Activated CD4-positive, alpha-beta memory T cell treated with anti-CD3 and anti-CD28 coated beads, Interleukin-2, amount 10 ng/mL, durations not matched to agents 7 days and 5 days (primary cell): Measurements from ENCODE around the gene TNFRSF1B. TPM values are rescaled to one million over a fixed set of nuclear protein-coding genes. Genes with fewer than 3 reads are reported as not detected.

ENCODE experiments used
- CTCF ChIA-PET: fragments of 350-600 bp; sonication (Branson Sonifier 250); formaldehyde crosslinking; loops from one replicate; lab custom pipeline; 2021; ENCODE audit warnings: antibody characterized with exemption, inconsistent platforms; lab: Charles Lee
- POLR2A ChIA-PET: fragments of 350-600 bp; sonication (Branson Sonifier 250); formaldehyde crosslinking; loops from one replicate; lab custom pipeline; 2021; ENCODE audit warnings: antibody characterized with exemption; lab: Charles Lee
- DNase-seq: peaks from one replicate; pipeline ENCODE4 v3.0.0-alpha.2; 2020
- H3K27ac Mint-ChIP-seq: one replicate; pipeline ENCODE4 v1.8.0; 2021; ENCODE audit warnings: mild to moderate bottlenecking, mixed read lengths
- H3K27me3 Mint-ChIP-seq: one replicate; pipeline ENCODE4 v1.8.0; 2021; ENCODE audit warnings: mixed read lengths
- H3K36me3 Mint-ChIP-seq: one replicate; pipeline ENCODE4 v1.8.0; 2021; ENCODE audit warnings: low read depth, mixed read lengths
- H3K4me1 Mint-ChIP-seq: one replicate; pipeline ENCODE4 v1.8.0; 2021; ENCODE audit warnings: mixed read lengths
- H3K4me3 Mint-ChIP-seq: one replicate; pipeline ENCODE4 v1.8.0; 2021; ENCODE audit warnings: mild to moderate bottlenecking, mixed read lengths
- H3K9me3 Mint-ChIP-seq: one replicate; pipeline ENCODE4 v1.8.0; 2021; ENCODE audit warnings: mixed read lengths
- total RNA-seq, 2 experiments: library from RNA; stranded (reverse); gene quantifications; one replicate each; pipeline ENCODE4 v1.2.3, GENCODE V29; 2021

The TNFRSF1B gene
- total RNA-seq, 2 experiments from 2014 or later, result 434 to 447 TPM

DNA sequence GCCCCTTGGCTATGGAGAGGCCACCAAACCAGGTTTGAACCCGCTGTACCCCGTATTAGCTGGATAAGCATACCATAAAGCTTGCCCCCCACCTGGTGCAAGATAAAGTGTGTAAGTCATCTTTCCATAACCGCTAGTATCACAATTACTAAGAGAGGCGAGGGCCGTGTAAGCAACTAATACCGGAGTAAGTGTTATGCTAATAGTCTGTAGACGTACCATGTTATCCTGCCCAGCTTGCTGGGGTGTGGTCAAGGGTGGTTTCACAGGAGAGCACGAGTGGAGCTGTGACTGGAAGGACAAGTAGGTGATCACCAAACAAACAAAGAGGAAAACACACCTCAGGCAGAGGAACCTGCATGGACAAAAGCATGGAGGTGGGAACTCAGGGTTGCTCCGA lies 3.6 kb upstream of the TNFRSF1B start:
- Mint-ChIP-seq H3K4me1 (peaks cover 75% of the 10 kb centered on the region), H3K36me3 (peaks cover 12% of the 10 kb centered on the region), H3K9me3 (peaks cover 2% of the 10 kb centered on the region), H3K4me3 (peak overlapping the region; percentile 58), H3K27ac (peak overlapping the region; percentile 98), H3K27me3 (no peaks in the 10 kb centered on the region)
- POLR2A ChIA-PET, result interaction anchor here (1.1 to 32.1 kb wide), 7 partner anchors 6 to 456 kb away, joined by 3 to 918 read pairs (median 10); partner anchors contain the start of gene TNFRSF1B
- peak; percentile 50 for DNase-seq
- CTCF ChIA-PET, result interaction anchor here (0.7 to 5.0 kb wide), 6 partner anchors 10 to 39 kb away, joined by 3 to 20 read pairs (median 6); no protein-coding TSS in a partner anchor

DNA sequence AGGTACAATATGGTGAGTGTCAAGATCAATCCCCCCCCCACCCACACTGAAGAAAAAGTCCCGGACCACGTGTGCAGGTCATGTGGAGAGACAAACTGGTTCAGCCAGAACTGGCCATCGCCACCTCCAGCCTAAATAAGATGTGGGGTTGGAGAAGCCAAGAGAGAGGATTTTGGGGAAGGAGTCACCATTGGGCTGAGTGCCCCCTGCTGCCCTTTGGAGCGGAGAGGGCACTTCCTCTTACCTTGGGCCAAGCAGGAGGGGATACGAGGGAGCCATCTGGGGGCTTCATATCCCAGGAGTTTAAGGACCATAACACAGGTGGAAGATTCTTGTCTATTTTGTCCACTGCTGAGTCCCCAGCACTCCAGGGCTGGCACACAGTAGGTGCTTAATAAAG lies 2.6 kb upstream of the TNFRSF1B start:
- Mint-ChIP-seq H3K27ac (peak overlapping the region; percentile 98), H3K9me3 (peaks cover 2% of the 10 kb centered on the region), H3K36me3 (peaks cover 22% of the 10 kb centered on the region), H3K27me3 (no peaks in the 10 kb centered on the region), H3K4me3 (peak overlapping the region; percentile 58), H3K4me1 (peaks cover 74% of the 10 kb centered on the region)
- ChIA-PET CTCF (interaction anchor here (0.8 to 2.8 kb wide), 2 partner anchors 11 to 39 kb away, joined by 3 to 18 read pairs; no protein-coding TSS in a partner anchor), POLR2A (interaction anchor here (27.5 to 32.1 kb wide), 2 partner anchors 7 to 8 kb away, joined by 918 read pairs; partner anchors contain the start of gene TNFRSF1B)
- no peak for DNase-seq

DNA sequence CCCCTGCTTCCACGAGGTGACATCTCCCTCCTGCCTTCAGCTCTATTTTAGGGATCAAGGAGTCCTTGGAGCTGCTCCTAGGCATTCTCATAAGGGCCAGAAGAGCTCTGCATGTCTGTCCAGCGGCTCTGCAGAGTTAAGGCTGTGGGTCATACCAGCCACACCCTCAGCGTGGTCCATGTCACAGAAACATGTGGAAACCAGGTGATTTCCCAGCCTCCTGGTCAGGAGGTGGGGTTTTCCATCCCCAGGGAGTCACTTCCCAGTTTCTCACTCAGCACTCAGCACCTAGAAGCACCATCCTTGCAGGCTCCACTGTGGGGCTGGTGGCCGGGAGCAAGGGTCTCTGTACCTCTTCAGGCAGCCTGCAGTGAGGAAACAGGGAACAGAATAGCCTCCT lies 1.4 kb upstream of the TNFRSF1B start:
- H3K36me3 Mint-ChIP-seq, result peaks cover 30% of the 10 kb centered on the region
- H3K27me3 Mint-ChIP-seq, result no peaks in the 10 kb centered on the region
- no peaks in the 10 kb centered on the region for H3K9me3 Mint-ChIP-seq
- POLR2A ChIA-PET, result interaction anchor here (0.8 to 32.1 kb wide), 5 partner anchors 7 to 257 kb away, joined by 3 to 918 read pairs (median 6); partner anchors contain the start of gene TNFRSF1B
- CTCF ChIA-PET, result interaction anchor here (0.8 to 2.8 kb wide), 3 partner anchors 12 to 40 kb away, joined by 3 to 18 read pairs (median 6); no protein-coding TSS in a partner anchor
- H3K4me3 Mint-ChIP-seq, result no peak overlapping the region
- H3K4me1 Mint-ChIP-seq, result peaks cover 81% of the 10 kb centered on the region
- DNase-seq, result no peak
- peak overlapping the region; percentile 16 for H3K27ac Mint-ChIP-seq

- ChIA-PET CTCF (interaction anchor here (1.4 to 3.1 kb wide), 3 partner anchors 10 to 43 kb away, joined by 8 to 23 read pairs (median 19); no protein-coding TSS in a partner anchor), POLR2A (interaction anchor here (0.7 to 32.1 kb wide), 7 partner anchors 5 to 343 kb away, joined by 3 to 918 read pairs (median 6); partner anchors contain the start of gene TNFRSF1B)
- DNase-seq, result no peak
- peak overlapping the region; percentile 100 for H3K4me3 Mint-ChIP-seq
- no peaks in the 10 kb centered on the region for H3K9me3 Mint-ChIP-seq
- peaks cover 50% of the 10 kb centered on the region for H3K36me3 Mint-ChIP-seq
- peaks cover 77% of the 10 kb centered on the region for H3K4me1 Mint-ChIP-seq
- H3K27ac Mint-ChIP-seq, result peak overlapping the region; percentile 98
- no peaks in the 10 kb centered on the region for H3K27me3 Mint-ChIP-seq
Measured at GRCh38 chr1:12167493-12168429, 970 bp downstream of the TNFRSF1B start.

DNA sequence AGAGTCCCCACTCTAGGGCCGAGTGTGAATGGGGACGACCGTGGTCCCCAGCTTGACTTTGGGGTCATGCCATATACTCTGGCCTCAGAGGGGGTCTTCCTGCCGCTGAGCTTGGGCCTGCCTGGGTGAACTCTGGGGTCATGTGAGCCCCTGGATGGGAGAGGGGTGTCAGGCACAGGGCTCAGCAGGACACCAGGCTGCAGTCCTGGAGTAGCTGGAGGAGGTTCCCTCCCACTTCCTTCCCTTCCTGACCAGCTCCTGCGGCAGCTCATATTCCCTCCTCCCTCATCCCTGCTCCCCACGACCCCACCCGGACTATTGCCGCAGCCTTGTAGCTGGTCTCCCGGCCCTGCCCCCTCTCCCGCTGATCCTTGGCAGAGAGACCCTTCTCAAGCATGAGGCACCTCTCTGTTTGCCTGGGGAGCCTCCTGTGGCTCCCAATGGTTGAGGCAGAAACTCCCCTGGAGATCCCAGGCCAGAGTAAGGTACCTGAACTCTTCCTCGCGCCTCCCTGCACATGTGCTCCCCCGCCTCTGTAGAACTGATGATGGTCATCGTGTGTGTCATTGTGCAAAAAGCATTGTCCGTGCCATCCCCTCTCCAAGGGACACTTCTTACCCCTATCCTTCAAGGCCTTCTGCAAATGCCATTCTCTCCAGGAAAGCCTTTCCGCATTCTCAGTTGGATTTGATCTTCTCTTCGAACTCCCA lies 1.8 kb downstream of the TNFRSF1B start:
- H3K27ac Mint-ChIP-seq, result peak overlapping the region; percentile 98
- H3K4me3 Mint-ChIP-seq, result peak overlapping the region; percentile 100
- no peaks in the 10 kb centered on the region for H3K9me3 Mint-ChIP-seq
- H3K36me3 Mint-ChIP-seq, result peaks cover 59% of the 10 kb centered on the region
- ChIA-PET POLR2A (interaction anchor here (0.8 to 32.1 kb wide), 7 partner anchors 4 to 261 kb away, joined by 3 to 918 read pairs (median 11); partner anchors contain the start of gene TNFRSF1B), CTCF (interaction anchor here (1.4 to 3.1 kb wide), 3 partner anchors 9 to 44 kb away, joined by 8 to 23 read pairs (median 19); no protein-coding TSS in a partner anchor)
- H3K4me1 Mint-ChIP-seq, result peaks cover 77% of the 10 kb centered on the region
- H3K27me3 Mint-ChIP-seq, result no peaks in the 10 kb centered on the region
- DNase-seq, result no peak

DNA sequence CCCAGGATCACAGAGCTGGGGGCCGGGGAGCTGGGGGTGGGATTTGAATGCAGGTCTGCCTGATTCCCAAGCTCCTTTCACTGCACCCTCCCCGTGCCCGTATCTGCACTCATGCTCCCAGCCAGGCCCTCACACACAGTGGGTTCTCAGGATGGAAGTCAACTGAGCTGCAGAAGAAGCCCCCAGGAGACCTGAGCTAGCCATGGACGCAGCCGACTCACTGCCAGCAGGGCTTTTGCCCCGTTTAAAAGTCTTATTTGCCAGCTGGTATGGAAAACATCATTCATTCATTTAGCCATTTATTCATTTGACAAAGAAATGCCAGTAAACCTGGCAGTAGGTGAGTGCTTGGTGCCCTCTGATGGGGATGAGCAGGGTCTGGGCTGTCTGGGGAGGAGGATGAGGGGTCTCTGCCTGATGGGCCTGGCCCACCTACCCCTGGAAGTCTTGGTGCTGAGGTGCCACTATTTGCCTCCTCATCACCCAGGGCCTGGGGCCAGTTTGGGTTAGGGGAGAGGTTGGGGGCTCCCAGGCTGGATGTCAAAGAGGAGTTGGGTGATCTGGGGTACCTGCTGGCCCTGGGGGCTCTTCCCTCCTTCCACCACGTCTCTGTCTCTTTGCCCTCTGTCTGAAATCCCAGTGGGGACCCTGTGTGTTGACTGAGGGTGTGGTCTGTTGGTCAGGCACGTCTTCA lies 2.8 kb downstream of the TNFRSF1B start:
- peaks cover 67% of the 10 kb centered on the region for H3K36me3 Mint-ChIP-seq
- no peak for DNase-seq
- no peaks in the 10 kb centered on the region for H3K27me3 Mint-ChIP-seq
- H3K27ac Mint-ChIP-seq, result peak overlapping the region; percentile 98
- ChIA-PET POLR2A (interaction anchor here (0.7 to 32.1 kb wide), 8 partner anchors 3 to 262 kb away, joined by 3 to 918 read pairs (median 9); partner anchors contain the start of gene TNFRSF1B), CTCF (interaction anchor here (2.6 to 3.1 kb wide), 2 partner anchors 20 to 45 kb away, joined by 19 to 23 read pairs; no protein-coding TSS in a partner anchor)
- peaks cover 77% of the 10 kb centered on the region for H3K4me1 Mint-ChIP-seq
- H3K9me3 Mint-ChIP-seq, result no peaks in the 10 kb centered on the region
- H3K4me3 Mint-ChIP-seq, result peak overlapping the region; percentile 100

GRCh38 chr1:12170263-12170671 lies 3.5 kb downstream of the TNFRSF1B start:
- Mint-ChIP-seq H3K27ac (peak overlapping the region; percentile 74), H3K4me3 (peak overlapping the region; percentile 100), H3K9me3 (no peaks in the 10 kb centered on the region), H3K4me1 (peaks cover 77% of the 10 kb centered on the region), H3K36me3 (peaks cover 71% of the 10 kb centered on the region), H3K27me3 (no peaks in the 10 kb centered on the region)
- no peak for DNase-seq
- ChIA-PET CTCF (interaction anchor here (2.6 to 3.1 kb wide), 2 partner anchors 21 to 46 kb away, joined by 19 to 23 read pairs; no protein-coding TSS in a partner anchor), POLR2A (interaction anchor here (0.6 to 32.1 kb wide), 4 partner anchors 2 to 39 kb away, joined by 3 to 918 read pairs (median 460); partner anchors contain the start of gene TNFRSF1B)

GRCh38 chr1:12171206-12172041 lies 4.6 kb downstream of the TNFRSF1B start:
- Mint-ChIP-seq H3K9me3 (no peaks in the 10 kb centered on the region), H3K4me1 (peaks cover 82% of the 10 kb centered on the region), H3K36me3 (peaks cover 82% of the 10 kb centered on the region), H3K27me3 (no peaks in the 10 kb centered on the region), H3K27ac (peak overlapping the region; percentile 100), H3K4me3 (peak overlapping the region; percentile 100)
- ChIA-PET CTCF (no interaction called here), POLR2A (interaction anchor here (3.3 to 32.1 kb wide), 4 partner anchors 1 to 46 kb away, joined by 12 to 918 read pairs (median 470); partner anchors contain the start of gene TNFRSF1B)
- peak; percentile 43 for DNase-seq

DNA sequence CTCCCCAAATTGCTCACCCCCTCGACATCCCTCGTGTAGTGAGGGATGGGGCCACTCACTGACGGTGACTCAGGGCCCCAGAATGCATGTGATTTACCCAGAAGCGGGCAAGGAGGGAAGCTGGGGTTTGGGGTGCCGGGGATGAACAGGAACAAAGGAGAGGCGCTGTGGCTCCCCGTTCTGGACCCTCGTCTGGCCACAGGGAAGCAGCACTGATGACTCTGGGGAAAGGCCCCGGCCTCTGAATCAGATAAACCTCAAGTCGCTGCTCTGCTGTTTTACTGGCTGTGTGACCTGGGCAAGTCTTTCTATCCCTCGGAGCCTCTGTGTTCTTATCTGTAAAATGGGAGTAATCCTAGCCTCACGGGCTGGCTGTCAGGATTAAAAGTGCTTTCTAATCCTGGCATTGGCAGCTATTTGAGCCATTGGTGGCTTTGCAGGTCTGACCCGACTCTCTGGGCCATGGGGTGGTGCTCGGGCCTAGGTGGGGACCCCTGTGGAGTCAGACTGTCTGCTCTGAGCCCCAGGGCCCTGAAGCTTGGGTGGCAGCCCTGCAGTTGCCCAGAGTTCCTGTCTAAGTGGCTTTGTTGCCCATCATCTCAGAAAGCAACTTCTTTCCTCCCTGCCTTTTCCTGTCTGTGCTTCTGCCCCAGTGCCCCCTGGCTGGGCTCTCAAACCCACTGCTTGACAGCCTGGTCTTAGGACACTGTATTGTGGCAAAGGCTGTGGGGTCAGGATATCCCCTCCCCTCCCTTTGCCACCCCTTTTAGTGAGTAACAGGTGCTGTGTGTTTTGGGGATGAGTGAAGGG lies 5.5 kb downstream of the TNFRSF1B start:
- peak overlapping the region; percentile 100 for H3K4me3 Mint-ChIP-seq
- no peaks in the 10 kb centered on the region for H3K27me3 Mint-ChIP-seq
- ChIA-PET CTCF (interaction anchor here (1.1 to 1.6 kb wide), 3 partner anchors 10 to 36 kb away, joined by 3 to 7 read pairs (median 3); no protein-coding TSS in a partner anchor), POLR2A (interaction anchor here (1.5 to 32.1 kb wide), 6 partner anchors 0 to 262 kb away, joined by 5 to 918 read pairs (median 16); partner anchors contain the start of gene TNFRSF1B)
- no peaks in the 10 kb centered on the region for H3K9me3 Mint-ChIP-seq
- peak; percentile 41 for DNase-seq
- peak overlapping the region; percentile 100 for H3K27ac Mint-ChIP-seq
- H3K36me3 Mint-ChIP-seq, result peaks cover 86% of the 10 kb centered on the region
- peaks cover 87% of the 10 kb centered on the region for H3K4me1 Mint-ChIP-seq

DNA sequence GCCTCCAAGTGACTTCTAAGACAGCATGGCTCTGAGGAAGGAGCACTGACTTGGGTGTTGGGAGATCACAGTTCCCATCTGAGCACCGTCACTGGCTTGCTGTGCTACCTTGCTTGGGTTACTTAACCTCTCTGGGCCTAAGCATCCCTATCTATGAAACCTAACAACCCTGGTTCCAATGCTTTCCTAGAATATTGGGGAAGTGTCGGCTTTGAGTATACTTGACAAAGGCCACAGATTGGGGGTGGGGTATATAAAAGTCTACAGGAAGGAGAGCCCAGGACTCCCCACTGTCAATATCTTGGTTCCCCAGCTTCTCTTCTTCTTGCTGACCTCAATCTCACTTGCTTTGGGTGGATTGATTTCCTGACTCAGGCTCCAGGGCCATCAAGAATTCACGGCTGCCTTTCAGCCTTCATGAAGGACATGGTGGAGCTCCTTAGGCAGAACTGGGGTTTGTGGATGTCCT lies 6.3 kb downstream of the TNFRSF1B start:
- H3K4me3 Mint-ChIP-seq, result peak overlapping the region; percentile 100
- peaks cover 92% of the 10 kb centered on the region for H3K4me1 Mint-ChIP-seq
- H3K27ac Mint-ChIP-seq, result peak overlapping the region; percentile 100
- peaks cover 87% of the 10 kb centered on the region for H3K36me3 Mint-ChIP-seq
- no peak for DNase-seq
- no peaks in the 10 kb centered on the region for H3K27me3 Mint-ChIP-seq
- no peaks in the 10 kb centered on the region for H3K9me3 Mint-ChIP-seq
- CTCF ChIA-PET, result interaction anchor here (1.1 to 7.7 kb wide), 4 partner anchors 11 to 48 kb away, joined by 3 to 85 read pairs (median 5); no protein-coding TSS in a partner anchor
- POLR2A ChIA-PET, result interaction anchor here (0.5 to 27.5 kb wide), 7 partner anchors 9 to 263 kb away, joined by 3 to 918 read pairs (median 8); partner anchors contain the start of gene TNFRSF1B
